Measurements from ENCODE around the gene DPH5.
A peak's percentile ranks its signal among the peaks of the same experiment; 100 is the strongest.

Gene DPH5

GRCh38 chr1:101064697-101065096 is 39.1 kb upstream of the DPH5 start:
- TF ChIP-seq, protein P1, sequence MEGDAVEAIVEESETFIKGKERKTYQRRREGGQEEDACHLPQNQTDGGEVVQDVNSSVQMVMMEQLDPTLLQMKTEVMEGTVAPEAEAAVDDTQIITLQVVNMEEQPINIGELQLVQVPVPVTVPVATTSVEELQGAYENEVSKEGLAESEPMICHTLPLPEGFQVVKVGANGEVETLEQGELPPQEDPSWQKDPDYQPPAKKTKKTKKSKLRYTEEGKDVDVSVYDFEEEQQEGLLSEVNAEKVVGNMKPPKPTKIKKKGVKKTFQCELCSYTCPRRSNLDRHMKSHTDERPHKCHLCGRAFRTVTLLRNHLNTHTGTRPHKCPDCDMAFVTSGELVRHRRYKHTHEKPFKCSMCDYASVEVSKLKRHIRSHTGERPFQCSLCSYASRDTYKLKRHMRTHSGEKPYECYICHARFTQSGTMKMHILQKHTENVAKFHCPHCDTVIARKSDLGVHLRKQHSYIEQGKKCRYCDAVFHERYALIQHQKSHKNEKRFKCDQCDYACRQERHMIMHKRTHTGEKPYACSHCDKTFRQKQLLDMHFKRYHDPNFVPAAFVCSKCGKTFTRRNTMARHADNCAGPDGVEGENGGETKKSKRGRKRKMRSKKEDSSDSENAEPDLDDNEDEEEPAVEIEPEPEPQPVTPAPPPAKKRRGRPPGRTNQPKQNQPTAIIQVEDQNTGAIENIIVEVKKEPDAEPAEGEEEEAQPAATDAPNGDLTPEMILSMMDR (IDR thresholded peaks at IDR 0.05; ENCODE audit: insufficient read depth, low read depth, low read length, missing control alignments), result no peak
- DNase-seq (ENCODE audit: low read depth), result no peak
- H3K4me3 ChIP-seq (ENCODE audit: low read depth, low read length), result no peak overlapping the region

GRCh38 chr1:101060992-101061391 is 35.4 kb upstream of the DPH5 start:
- H3K4me3 ChIP-seq (ENCODE audit: low read depth, low read length), result no peak overlapping the region
- DNase-seq (ENCODE audit: low read depth), result peak; percentile 46
- TF ChIP-seq, protein P1 (IDR thresholded peaks at IDR 0.05; ENCODE audit: insufficient read depth, low read depth, low read length, missing control alignments), result no peak

GRCh38 chr1:101059945-101060542 is 34.5 kb upstream of the DPH5 start:
- H3K4me3 ChIP-seq (ENCODE audit: low read depth, low read length), result no peak overlapping the region
- DNase-seq (ENCODE audit: low read depth), result no peak
- TF ChIP-seq, protein P1 (IDR thresholded peaks at IDR 0.05; ENCODE audit: insufficient read depth, low read depth, low read length, missing control alignments), result no peak

GRCh38 chr1:101055623-101056022 is 30.0 kb upstream of the DPH5 start:
- no peak for DNase-seq (ENCODE audit: low read depth)
- H3K4me3 ChIP-seq (ENCODE audit: low read depth, low read length), result no peak overlapping the region
- TF ChIP-seq, protein P1 (IDR thresholded peaks at IDR 0.05; ENCODE audit: insufficient read depth, low read depth, low read length, missing control alignments), result no peak

DNA sequence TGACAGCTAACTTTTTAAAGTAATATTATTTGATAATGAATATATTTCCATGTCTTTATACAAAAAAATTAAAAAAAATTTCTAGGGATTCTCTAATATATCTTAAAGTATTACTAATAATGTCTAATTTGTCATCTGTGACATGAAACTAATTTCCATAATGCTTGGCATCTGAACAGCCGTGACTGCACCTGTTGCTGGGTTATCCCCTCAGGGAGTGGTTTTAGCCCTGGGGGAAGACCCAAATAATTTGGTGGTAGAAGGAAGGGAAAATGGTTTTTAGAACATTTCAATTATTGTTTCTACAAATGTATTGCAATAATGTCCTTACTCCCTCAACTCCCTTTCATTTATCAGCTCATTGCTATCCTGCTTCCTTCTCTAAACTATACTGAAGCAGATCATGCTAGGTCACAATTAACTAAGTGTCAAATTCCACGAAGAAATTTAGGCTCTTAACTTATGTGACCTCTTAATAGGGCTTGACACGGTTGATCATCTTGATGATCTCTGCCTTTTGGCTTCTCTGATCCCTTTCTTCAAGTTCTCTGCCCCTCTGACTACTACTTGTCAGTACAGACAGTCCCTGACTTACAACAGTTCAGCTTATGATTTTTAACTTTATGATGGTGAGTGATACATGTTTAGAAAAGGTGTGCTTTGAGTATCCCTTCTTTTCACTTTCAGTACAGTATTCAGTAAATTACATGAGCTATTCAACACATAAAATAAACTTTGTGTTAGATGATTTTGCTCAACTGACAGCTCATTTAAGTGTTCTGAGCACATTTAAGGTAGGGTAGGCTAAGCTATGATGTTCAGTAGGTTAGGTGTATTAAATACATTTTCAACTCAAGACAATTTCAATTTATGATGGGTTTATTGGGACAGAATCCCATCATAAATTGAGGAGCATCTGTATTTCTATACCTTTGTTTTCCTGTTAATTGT is 26.4 kb upstream of the DPH5 start:
- TF ChIP-seq, protein P1 (IDR thresholded peaks at IDR 0.05; ENCODE audit: insufficient read depth, low read depth, low read length, missing control alignments), result no peak
- peak; percentile 65 for DNase-seq (ENCODE audit: low read depth)
- peak overlapping the region; percentile 22; the same call in 1 of the 2 replicates for H3K4me3 ChIP-seq (ENCODE audit: low read depth, low read length)

- DNase-seq (ENCODE audit: low read depth), result no peak
- TF ChIP-seq, protein P1 (IDR thresholded peaks at IDR 0.05; ENCODE audit: insufficient read depth, low read depth, low read length, missing control alignments), result no peak
- no peak overlapping the region for H3K4me3 ChIP-seq (ENCODE audit: low read depth, low read length)
Measured at GRCh38 chr1:101050869-101051268, 25.3 kb upstream of the DPH5 start.
